C1 segment of cervical spinal cord (tissue), 14 donors: ENCODE results near the gene SWI5.

Experiments used
- DNase-seq, 14 donors: peaks; one replicate each; lab custom pipeline; 2025; lab: John Stamatoyannopoulos, UW

The SWI5 gene

GRCh38 chr9:128251732-128252100 is 24.4 kb upstream of the SWI5 start:
- DNase-seq, result peak in 1 of 14 donors; percentile 35

- DNase-seq, result no peak
Measured at GRCh38 chr9:128252317-128253139, 23.5 kb upstream of the SWI5 start.

DNA sequence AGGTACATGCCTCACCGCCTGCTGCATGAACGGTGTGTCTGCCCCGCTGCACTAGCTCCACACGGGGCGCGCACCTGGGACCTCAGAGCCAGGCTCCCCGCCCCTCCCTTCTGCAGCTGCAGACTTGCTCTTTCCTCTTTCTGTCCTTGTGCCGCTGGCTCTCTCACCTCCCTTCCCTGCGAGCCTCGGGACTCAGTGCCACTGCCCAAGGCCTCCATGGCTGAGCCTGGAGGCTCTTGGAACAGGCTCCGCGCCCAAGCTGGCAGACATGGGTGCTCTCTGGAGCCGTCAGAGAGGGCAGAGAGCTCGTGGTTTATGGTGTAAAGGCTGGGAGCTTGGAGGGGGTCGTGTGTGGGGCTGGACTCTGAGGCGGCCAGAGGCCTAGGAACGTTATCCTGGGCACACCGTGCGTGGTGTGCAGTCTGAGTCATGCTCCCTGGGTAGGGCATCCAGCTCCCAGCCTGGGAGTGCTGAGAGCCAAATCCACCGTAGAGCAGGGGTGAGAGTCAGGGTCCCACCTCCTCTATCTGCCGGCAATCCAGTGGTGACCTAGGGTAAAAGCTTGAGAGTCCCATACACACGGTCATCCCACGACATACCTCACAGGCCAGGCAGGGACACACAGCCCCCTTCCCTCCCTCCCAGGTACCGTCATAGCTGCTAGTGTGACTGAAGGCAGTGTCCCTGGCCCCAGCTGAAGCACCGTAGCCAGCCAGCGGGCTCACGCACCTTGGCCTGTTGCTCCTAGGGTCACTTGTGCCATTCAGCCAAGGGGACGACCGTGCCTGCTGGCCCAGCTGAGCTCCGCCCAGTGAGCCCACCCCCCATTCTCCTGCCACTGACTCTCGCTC is 22.7 kb upstream of the SWI5 start:
- no peak for DNase-seq

DNA sequence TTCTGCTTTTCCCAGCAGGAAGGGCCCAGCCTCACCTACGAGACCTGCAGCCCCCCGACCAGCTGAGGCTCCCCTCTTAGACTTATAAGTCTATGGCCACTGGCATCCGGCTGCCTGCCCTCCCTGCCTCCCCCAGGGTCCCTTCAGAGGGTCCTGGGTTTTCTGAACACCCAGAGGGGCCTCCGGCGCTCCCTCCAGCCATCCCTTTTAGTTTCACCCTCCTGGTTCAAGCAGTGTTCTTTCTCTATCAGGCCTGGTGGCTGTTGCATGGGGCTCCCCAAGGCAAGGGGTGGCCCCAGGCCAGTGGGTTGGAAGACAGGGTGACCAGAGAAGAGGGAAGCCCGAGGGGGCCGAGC is 22.1 kb upstream of the SWI5 start:
- no peak for DNase-seq

DNA sequence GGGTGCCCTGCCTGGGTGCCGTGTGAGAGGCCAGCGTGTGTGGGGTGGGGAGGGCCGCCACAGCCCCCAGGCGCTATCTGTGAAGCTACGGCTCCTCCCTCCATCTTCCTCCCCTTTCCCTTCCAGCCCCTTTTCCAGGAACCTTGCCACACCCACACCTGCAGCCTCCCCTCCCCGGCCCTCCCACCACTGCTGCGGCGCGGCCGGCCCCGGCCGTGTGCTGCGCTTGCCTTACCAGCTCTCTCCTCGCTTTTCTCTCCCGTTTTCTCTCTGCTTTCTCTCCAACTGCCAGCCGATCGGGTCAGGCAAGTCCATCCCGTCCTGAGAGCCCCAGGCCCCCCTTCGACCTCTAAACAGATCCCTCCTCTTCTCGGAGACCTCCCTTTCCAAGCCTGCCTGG is 21.7 kb upstream of the SWI5 start:
- DNase-seq, result no peak

- peak in 8 of 14 donors; percentile 1 to 22 (median 16) for DNase-seq
Measured at GRCh38 chr9:128254855-128255759, 21.0 kb upstream of the SWI5 start.

- DNase-seq, result peak in 2 of 14 donors; percentile 3 to 65
Measured at GRCh38 chr9:128257086-128257825, 18.8 kb upstream of the SWI5 start.

DNA sequence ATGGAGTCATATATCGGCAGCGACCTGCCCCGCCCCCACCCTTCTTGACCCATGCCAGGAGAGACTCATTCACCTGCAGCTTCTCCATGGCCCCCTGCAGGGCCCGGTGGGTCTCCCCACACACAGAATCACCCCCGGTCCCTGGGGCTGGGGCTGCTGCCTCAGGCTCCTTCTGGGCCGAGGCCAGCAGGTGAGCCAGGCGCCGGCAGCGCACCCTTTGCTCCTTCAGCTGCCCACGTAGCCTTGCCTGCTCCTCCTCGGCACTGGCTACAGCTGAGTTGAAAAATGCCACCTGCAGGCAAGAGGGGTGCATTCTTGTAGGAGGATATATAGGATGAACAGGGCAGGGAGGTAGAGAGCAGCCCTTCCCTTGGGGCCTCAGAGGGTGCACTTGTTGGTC is 18.2 kb upstream of the SWI5 start:
- no peak for DNase-seq

DNA sequence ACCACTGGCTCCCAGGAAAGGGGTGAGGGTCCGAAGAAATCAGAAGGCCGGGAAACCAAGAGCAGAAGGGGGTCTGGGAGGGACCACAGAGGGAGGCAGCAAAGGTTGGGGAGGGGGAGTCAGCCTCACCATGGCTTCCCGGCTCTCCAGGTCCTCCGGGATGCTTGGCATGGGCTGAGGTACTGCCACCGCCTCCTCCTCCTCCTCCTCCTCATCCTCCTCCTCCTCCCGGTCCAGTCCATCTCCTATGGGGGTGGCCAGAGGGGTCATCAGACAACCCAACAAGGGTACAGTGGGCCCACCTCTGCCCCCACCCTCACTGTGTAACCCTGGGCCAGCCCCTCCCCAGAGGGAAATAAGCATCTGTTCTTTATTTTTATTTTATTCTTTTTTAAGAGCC is 17.8 kb upstream of the SWI5 start:
- DNase-seq, result no peak

DNA sequence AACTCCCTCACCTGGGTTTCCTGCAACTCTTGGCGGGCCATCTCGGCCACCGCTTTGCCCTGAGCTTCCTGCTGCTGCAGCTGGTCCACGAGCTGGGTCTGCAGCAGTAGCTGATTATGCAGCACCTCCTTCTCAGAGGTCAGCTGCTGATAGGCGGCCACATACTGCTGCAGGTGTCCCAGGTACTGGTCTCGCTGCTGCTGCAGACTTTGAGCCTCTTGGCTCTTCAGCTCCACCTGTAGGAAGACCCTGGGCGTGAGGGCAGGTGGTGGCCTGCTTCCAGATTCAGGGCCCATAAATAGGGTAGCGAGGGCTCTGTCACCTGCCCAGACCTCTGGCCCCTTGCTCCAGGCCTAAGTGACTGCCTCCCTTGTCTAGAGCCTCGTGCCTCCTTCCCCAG is 16.9 kb upstream of the SWI5 start:
- no peak for DNase-seq

DNA sequence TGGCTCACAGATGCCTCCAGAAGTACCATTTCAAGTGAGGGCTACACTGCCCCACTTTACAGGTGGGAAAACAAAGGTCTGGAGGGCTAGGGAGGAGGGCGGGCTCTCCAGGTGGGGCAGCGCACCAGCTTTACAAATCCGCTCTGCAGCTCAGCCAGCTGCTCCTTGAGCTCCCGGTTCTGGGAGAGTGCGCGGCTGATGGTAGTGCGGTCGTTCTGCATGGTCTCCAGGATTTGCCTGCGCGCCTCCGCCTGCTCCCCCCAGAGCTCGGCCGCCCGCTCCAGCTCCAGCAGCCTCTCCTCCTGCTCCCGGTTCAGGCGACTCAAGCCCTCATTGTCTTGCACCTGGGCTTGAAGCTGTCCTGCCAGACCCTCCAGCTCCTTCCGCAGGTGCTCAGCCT is 15.7 kb upstream of the SWI5 start:
- DNase-seq, result no peak

GRCh38 chr9:128262687-128263086 is 13.4 kb upstream of the SWI5 start:
- no peak for DNase-seq

DNA sequence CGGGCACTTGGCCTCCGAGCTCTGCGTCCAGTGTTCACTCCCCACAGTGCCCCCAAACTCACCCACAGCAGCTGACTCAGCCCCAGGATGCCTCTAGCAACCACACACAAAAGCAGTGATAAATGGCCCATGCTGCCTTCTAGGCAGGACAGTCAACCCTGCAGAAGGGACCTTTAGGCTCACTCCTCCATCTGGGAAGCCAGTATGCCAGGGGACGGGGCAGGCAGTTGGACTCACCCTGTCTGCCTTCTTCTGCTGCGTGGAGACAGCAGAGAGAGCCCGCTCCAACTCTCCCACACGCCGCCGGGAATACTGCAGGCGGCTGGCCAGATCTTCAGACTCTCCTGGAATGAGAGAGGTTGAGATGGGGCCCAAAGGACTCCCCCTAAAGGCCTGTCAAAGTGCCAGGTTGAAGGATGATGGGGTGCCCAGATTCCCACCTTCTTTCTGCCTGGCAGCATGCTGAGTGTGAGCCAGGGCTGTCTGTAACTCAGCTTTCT is 10.7 kb upstream of the SWI5 start:
- no peak for DNase-seq

DNA sequence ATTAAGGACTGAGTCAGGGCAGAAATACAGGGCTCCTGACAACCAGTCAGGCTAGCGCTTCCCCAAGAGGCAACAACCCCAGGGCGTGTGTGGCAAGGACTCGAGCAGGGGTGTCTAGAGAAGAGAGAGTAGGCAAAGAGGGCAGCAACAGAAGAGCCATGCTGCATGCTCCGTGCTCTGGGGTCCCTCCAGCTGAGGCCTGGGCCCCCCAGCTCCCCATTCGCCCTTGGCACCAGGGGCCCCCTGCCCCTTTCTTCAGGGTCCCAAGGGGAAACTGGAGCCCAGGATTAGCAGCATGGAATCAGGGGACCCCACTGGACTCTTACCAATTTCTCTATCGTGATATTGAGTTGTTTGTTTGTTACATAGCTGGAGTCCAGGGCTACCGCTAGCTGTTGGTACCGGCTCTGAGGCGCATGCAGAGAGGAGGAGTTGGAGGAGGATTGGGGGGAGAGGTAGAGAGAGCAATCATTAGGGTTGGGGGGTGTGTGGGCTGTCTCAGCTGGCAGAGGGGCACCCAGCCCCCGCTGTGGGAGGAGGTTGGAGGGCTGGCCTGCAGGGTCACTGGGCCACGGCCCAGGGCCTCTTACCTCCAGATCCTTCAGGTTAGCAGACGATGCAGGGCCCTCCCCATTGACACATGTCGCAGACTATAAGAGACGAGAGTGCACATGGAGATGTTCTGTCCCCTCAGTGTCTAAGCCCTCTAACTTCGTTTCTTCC is 9.0 kb upstream of the SWI5 start:
- DNase-seq, result no peak

GRCh38 chr9:128271112-128271511 is 5.0 kb upstream of the SWI5 start:
- DNase-seq, result no peak

- DNase-seq, result no peak
Measured at GRCh38 chr9:128271512-128271911, 4.6 kb upstream of the SWI5 start.

- DNase-seq, result no peak
Measured at GRCh38 chr9:128274245-128274644, 1.8 kb upstream of the SWI5 start.

DNA sequence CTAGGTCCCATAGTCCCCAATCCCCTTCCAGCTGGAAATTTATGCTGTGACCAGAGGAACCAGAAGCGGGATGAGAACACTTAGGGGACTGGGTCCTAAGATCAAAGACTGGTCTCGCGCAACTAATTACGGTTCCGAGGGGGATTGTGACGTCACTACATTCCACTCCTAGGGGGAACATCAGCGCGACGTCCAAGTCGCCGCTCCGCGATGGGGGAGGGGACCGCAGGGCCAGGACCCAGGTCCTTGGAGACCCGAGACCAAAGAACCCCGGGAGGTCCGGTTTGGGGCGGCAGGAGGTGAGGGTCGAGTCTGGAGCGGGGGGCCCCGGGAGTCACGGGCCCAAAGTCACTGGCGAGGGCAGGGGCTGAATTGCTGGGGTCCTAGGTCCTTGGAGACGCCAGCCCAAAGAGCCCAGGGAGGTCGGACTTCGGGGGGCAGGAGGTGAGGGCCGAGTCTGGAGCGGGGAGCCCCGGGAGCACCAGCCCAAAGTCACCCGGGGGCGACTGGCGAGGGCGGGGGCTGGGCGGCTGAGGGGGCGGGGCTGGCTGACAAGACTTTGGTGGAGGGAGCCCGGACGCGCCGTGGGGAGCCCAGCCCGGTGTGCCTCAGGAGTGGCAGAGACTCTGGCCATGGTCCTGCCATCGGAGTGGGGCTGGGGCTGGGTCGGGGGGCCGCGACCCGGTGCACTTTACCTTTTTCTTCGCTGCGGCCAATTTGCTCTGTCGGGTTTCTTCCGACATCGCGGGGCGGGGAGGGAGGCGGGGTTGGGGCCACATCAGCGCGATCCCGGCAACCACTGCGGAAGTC is 673 bp upstream of the SWI5 start, which contains the start of gene GOLGA2:
GOLGA2 (minus strand) TSS at position 810 of the 810 bp plus-strand sequence; CDS start at position 779, 31 bp downstream.
- DNase-seq, result peak in 4 of 14 donors; percentile 16 to 50 (median 29)

DNA sequence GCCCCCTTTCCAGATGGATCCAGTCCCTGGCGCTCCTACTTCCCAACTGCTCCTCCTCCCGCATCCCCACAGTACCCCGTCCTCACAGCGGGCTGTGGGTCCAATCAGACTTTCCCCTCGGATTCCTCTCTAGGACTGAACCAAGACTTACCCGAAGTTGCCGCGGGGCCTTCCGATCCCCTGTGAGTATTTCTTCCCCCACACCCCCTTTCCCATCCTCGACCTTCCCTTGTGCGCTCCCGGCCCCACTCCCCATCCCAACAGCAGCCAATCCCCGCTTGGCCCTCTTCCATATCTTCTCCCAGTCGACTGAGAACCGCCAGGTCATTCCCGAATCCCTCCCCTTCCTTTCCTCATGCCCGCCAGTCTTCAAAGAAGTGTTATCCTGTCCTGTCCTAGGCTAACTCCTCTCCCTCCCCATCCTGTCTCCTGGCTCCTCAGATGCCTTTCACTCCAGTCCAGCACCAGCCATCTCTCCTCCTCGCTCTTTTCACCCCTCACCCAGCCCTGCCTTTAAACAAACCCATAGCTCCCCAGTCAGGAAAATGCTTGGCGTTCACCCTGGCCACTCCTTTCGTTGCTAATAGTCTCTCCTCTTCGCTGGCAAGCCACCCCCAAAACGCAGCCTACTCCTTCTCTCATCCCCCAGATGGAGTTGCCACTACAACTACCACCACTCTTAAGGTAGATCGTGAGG is 646 bp downstream of the SWI5 start:
- peak in 2 of 14 donors; percentile 37 to 39 for DNase-seq
